HG02870 (cell line): ENCODE data around the gene INSRR.

Experiments used
- ATAC-seq: cut with Tn5 transposase; IDR thresholded peaks from one replicate; pipeline ENCODE4 v1.9.1; 2021; ENCODE audit warnings: mild to moderate bottlenecking, moderate library complexity; ENCODE audit not compliant: unreplicated experiment

Gene INSRR

GRCh38 chr1:156808186-156809030, 50.5 kb downstream of the INSRR start:
- no peak for ATAC-seq

GRCh38 chr1:156807627-156808026, 51.3 kb downstream of the INSRR start:
- no peak for ATAC-seq

GRCh38 chr1:156806512-156807440, 52.1 kb downstream of the INSRR start:
- ATAC-seq, result no peak

GRCh38 chr1:156805766-156806511, 53.0 kb downstream of the INSRR start:
- no peak for ATAC-seq

- ATAC-seq, result no peak
Observed at GRCh38 chr1:156804572-156805243, 54.2 kb downstream of the INSRR start.

GRCh38 chr1:156804026-156804425, 54.9 kb downstream of the INSRR start:
- no peak for ATAC-seq

GRCh38 chr1:156803086-156803851, 55.6 kb downstream of the INSRR start:
- no peak for ATAC-seq

DNA sequence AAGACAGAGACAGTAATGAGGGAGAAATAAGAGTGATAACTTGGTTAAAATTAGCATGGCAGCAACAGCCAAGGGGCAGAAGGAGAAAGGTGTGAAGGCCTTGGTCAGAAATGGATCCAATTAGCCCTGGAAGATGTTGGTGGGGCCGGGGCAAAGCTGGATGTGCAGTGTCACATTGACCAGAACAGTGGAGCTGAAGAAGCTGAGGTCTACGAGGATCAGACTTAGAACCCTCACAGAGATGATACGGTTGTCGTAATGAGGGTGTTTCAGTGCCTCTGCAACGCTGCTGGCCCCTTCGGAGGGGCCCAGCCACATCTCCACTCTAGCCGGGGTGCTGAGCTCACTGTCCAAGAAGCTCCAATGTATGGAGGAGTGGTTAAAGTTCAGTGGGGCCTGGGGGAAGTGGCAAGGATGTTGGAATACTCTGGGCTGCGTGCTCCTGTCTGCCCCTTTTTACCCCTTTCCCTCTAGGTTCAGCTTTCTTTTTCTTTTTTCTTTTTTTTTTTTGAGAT, 56.4 kb downstream of the INSRR start:
- no peak for ATAC-seq

GRCh38 chr1:156801409-156802121, 57.4 kb downstream of the INSRR start:
- no peak for ATAC-seq

DNA sequence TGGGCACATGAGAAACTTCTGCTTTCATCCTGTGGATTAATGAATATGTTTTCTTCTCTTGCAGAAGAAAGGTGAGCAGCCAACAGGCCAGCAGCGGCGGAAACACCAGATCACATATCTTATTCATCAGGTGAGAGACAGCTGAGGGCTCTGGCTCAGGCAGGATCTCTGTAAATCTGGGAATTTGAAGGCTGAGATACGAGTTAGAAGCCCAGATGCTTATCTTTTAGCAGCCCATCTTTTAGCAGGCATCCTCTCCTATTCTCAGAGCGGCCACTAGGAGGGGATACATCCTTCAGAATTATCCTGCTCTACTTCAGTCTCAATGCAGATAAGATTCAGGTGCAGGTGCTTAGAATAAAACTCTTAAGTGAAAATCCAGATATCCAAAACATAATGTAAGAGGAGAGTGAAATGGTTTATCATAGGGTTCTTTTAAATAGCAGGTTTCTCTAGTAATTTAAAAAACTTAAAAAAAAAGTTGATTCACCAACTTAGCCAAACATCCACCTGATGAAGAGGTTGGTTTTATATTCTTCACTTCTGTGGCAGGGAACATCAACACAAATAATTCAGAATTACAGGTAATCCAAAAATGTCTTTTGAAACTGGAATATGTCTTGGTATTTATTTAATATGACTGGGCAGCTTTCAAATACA, 61.6 kb downstream of the INSRR start:
- ATAC-seq, result no peak

- ATAC-seq, result no peak
Observed at GRCh38 chr1:156796340-156797097, 62.4 kb downstream of the INSRR start.

GRCh38 chr1:156795787-156796186, 63.1 kb downstream of the INSRR start:
- ATAC-seq, result no peak

GRCh38 chr1:156795374-156795733, 63.6 kb downstream of the INSRR start:
- ATAC-seq, result no peak

GRCh38 chr1:156794506-156795373, 64.2 kb downstream of the INSRR start:
- ATAC-seq, result no peak
